ENCODE results near the gene CERS1.

GRCh38 chr19:18855647-18856384 lies 40.1 kb downstream of the CERS1 start:
- no peak for TF ChIP-seq CTCF (IDR thresholded peaks at IDR 0.05 in 2 of 3, conservative IDR thresholded peaks at IDR 0.05 in 1 of 3; ENCODE audit: borderline replicate concordance in 1 of 3, insufficient read depth in 1 of 3, low read depth in 2 of 3, low read length in 2 of 3)
- TF ChIP-seq POLR2AphosphoS5 (IDR thresholded peaks at IDR 0.05; ENCODE audit: low read depth, low read length): no peak
- no peak for TF ChIP-seq RAD21 (IDR thresholded peaks at IDR 0.05; ENCODE audit: low read depth)
- TF ChIP-seq YY1 (IDR thresholded peaks at IDR 0.05; ENCODE audit: extremely low read depth, insufficient replicate concordance, low read depth, low read length): no peak
- TF ChIP-seq REST (IDR thresholded peaks at IDR 0.05; ENCODE audit: low read depth): no peak
- no peak for TF ChIP-seq POLR2A (IDR thresholded peaks at IDR 0.05; ENCODE audit: borderline replicate concordance, extremely low read depth, insufficient read depth, insufficient read length)
- TF ChIP-seq ZFX (IDR thresholded peaks at IDR 0.05): no peak
- no peak for TF ChIP-seq EZH2 (IDR thresholded peaks at IDR 0.05)
- TF ChIP-seq ZBTB33 (IDR thresholded peaks at IDR 0.05; ENCODE audit: extremely low read depth, insufficient replicate concordance, low read length): no peak
- no peak for TF ChIP-seq FOSL1 (IDR thresholded peaks at IDR 0.05; ENCODE audit: low read depth)
- no peak for TF ChIP-seq JUND (IDR thresholded peaks at IDR 0.05)
- no peak for TF ChIP-seq SRF (IDR thresholded peaks at IDR 0.05; ENCODE audit: low read depth)

Measured in HCT116 (cell line).